DOHH2 (cell line): Measurements from ENCODE around the gene CNPY1.

ENCODE experiments used
- EZH2phosphoT487 ChIP-seq: fragments of 200-600 bp; sonication (generic); IDR thresholded peaks from 2 replicates; pipeline ENCODE4 v1.6.1; 2017; ENCODE audit warnings: borderline replicate concordance, mild to moderate bottlenecking, antibody characterized with exemption, low read length, moderate library complexity, mixed read lengths
- TF ChIP-seq, protein P1 (sequence below): fragments of 200-600 bp; sonication (generic); IDR thresholded peaks from one replicate; pipeline ENCODE4 v1.5.1; 2014; ENCODE audit warnings: antibody characterized with exemption, mild to moderate bottlenecking, low read depth, low read length; ENCODE audit not compliant: poor library complexity, severe bottlenecking

DNA sequence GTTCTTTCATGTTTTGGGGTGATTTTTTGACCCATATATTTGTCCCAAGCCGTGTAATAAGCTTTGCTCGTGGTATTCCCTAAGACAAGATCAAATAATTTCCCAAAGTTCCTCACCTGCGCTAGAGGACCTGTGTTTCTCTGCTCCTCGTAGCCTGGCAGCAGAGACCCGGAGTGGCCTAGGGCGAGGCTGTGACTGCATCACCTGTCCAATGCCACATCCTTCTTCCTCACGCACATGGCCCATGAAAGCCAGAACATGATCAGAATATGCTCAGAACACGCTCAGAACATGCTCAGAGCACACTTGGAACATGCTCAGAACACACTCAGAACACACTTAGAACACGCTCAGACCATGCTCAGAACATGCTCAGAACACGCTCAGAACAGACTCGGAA lies 64.6 kb downstream of the CNPY1 start:
- TF ChIP-seq, protein P1, sequence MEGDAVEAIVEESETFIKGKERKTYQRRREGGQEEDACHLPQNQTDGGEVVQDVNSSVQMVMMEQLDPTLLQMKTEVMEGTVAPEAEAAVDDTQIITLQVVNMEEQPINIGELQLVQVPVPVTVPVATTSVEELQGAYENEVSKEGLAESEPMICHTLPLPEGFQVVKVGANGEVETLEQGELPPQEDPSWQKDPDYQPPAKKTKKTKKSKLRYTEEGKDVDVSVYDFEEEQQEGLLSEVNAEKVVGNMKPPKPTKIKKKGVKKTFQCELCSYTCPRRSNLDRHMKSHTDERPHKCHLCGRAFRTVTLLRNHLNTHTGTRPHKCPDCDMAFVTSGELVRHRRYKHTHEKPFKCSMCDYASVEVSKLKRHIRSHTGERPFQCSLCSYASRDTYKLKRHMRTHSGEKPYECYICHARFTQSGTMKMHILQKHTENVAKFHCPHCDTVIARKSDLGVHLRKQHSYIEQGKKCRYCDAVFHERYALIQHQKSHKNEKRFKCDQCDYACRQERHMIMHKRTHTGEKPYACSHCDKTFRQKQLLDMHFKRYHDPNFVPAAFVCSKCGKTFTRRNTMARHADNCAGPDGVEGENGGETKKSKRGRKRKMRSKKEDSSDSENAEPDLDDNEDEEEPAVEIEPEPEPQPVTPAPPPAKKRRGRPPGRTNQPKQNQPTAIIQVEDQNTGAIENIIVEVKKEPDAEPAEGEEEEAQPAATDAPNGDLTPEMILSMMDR, result no peak
- no peak for TF ChIP-seq EZH2phosphoT487
